H1 (cell line): ENCODE data around the gene RPS6KC1. TPM values are rescaled to one million over a fixed set of nuclear protein-coding genes. Genes with fewer than 3 reads are reported as not detected.

Experiments used
- CREB1 ChIP-seq: IDR thresholded peaks from 2 replicates; pipeline ENCODE4 v1.6.1; 2012; ENCODE audit warnings: inconsistent platforms
- FOSL1 ChIP-seq: IDR thresholded peaks from 2 replicates; pipeline ENCODE4 v1.6.1; 2011; ENCODE audit warnings: mild to moderate bottlenecking, low read depth, low read length, moderate library complexity; ENCODE audit not compliant: insufficient read depth
- RFX5 ChIP-seq: IDR thresholded peaks from 2 replicates; pipeline ENCODE4 v1.6.1; 2011; ENCODE audit warnings: low read depth, low read length, improper control_type of control experiment, borderline replicate concordance
- TAF1 ChIP-seq: IDR thresholded peaks from 2 replicates; pipeline ENCODE4 v1.6.1; 2011; ENCODE audit warnings: mild to moderate bottlenecking, low read depth, low read length
- polyA plus RNA-seq, 7 experiments: library from polyadenylated mRNA; depleted of rRNA in 3 of 7; stranded (reverse) in 5 of 7; unstranded in 2 of 7; fragments of >200 nt in 5 of 7; fragments of 200-250 nt in 2 of 7; gene quantifications; 1 replicate in 5 of 7; 2 replicates in 1 of 7; 4 replicates in 1 of 7; pipeline versions ENCODE4 v1.2.1 to v1.2.3, GENCODE V29; 2011 to 2013; ENCODE audit warnings: missing spikeins in 2 of 7, mixed read lengths in 2 of 7
- total RNA-seq: library from RNA; stranded (reverse); fragmentation: NEBNext Ultra II Directional; extraction: Animal tissue kit (Norgen Biotek cat#: 25700); gene quantifications from 2 replicates; pipeline ENCODE4 v1.2.1, GENCODE V29; 2021

Gene RPS6KC1
- total and polyA plus RNA-seq, 2 of the 8 experiments (the other 6 are each of a cell fraction or from before 2014, with no cell fraction given), result 4.9 to 17.6 TPM

GRCh38 chr1:213163278-213163711, 112.3 kb downstream of the RPS6KC1 start (continued):
- no peak for TF ChIP-seq FOSL1
- TF ChIP-seq CREB1, result no peak
- no peak for TF ChIP-seq RFX5
- TF ChIP-seq TAF1, result no peak
- TF ChIP-seq, all 59 proteins: peak for 0
